Activated CD4-positive, alpha-beta T cell treated with anti-CD3 and anti-CD28 coated beads, Interleukin-2, Interleukin-4, amounts not matched to agents 100 ng/mL and 50 ng/mL, durations not matched to agents 16 hours and 8 hours (primary cell): ENCODE data around the gene LSMEM2.
"Not testable (repeated sequence)": the region's sequence is repeated elsewhere in the genome, so short reads cannot be mapped to it uniquely, and the experiment has no call there.

ENCODE experiments used
- DNase-seq: peaks from one replicate; pipeline ENCODE4 v3.0.0-alpha.2; 2020; ENCODE audit warnings: low spot score

LSMEM2 gene

DNA sequence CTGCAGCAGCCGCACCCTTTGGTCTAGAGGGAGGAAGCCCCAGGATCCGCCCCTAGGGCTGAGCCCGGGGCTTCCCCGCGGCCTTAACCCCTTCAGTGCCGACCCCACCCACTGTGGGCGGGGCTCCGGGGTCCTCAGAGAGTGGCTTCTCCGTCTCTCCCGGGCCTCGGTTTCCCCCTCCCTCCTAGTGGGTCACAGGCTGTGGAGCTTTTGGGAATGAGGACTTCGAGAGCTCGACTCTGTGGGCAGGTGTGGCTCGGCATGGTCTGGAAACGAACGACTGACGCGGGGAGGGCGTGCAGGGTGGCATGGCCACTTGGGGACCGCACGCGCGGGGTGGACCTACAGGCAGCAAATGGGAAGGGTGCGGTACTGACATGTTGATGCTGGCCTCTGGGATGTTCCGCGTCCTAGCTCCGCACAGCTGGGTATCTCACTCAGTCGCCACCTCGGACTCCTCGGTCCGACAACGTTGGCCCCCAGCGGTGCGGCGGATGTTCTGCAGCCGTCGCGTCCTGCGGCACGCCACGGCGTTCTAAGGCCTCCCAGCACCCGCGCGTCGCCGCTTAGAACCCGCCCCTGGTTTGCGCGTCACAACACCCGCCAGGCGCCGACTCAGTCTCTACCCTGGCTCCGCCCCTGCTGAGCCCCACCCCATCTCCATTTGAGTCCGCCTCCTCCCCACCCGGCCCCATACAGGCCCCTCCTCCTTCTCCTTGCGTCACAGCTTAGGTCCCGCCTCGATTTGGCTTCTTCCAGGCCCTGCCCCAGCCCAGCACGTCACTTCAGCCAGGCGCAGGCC lies 20.1 kb downstream of the LSMEM2 start, which contains the start of the genes HYAL3 and NAA80:
Gene HYAL3 (minus strand): TSS at position 570 of the 802 bp plus-strand sequence. CDS start 3,803 bp downstream, outside the sequence.
Gene NAA80 (minus strand): TSS at position 570 of the 802 bp plus-strand sequence. CDS start 1,942 bp downstream, outside the sequence.
- peak; percentile 100 for DNase-seq

DNA sequence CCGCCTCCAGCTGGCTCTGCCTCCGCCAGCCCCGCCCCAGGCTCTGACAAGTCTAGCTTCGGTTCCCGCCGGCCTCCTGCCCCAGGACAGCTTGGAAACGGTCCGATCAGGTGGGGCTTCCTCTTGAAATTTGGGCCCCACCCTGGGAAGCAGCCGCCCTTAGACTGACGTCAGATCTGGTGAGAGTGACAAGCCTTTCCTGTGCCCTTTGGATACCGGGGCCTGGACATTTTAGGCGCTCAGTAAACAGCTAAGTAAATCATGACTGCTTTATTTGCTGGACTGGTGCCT lies 20.7 kb downstream of the LSMEM2 start:
- DNase-seq: no peak

DNA sequence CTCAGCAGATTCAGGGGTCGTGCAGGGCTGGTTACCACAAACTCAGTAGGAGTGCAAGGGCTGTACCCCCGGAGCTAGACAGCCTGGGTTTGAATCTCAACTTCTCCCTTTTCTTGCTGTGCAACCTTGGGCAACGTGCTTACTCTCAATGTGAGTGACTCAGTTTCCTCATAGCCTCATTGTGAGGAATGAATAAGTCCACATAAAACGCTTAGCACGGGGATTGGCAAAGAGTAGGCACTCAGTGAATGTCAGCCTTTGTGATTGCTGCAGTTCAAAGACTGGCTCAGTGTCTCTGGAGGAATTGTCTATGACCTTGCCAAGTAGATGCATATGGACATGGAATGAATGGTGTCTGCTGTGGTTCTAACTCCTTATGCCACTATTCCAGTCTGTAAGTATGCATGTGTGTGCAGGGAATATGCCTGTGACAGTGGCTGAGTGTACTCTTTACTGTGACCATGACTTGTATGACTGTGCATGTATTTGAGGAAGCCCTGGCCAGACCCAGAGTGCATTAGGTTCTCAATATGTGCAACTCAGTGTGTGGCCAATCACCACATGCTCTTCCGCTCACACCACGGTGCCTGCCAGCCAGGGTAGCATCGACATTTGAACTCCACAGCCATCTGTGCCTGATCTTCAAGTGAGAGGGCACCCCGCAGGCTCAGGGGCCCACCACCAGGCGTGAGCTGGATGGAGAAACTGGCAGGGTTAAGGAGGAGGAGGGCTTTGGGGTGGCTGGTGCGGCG lies 21.2 kb downstream of the LSMEM2 start:
- peak; percentile 30 for DNase-seq

DNA sequence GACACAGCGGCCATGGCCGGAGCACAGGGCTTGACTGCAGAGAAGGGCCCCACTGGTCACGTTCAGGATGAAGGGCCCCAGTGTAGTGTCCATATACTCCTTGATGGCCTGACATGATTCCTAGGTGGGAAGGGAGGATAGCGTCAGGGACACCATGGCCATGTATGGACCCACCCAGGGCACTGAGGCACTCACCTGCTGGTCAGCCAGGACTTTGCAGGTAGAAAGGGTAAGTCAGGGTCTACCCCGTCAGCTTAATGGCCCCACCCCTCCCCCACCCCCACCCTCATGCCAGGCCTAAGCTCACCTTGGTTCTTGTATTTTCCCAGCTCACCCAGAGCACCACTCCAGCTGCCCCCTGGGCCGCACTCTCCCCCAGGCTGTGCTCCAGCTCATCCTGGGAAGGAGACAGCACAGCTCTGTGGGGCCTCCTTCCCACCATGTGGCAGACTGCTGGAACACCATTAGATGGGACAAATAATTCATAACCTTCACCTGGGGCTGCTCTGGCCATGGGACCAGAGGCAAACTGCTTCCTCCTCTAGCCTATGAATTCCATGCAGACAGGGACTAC lies 21.9 kb downstream of the LSMEM2 start:
- DNase-seq: no peak

DNA sequence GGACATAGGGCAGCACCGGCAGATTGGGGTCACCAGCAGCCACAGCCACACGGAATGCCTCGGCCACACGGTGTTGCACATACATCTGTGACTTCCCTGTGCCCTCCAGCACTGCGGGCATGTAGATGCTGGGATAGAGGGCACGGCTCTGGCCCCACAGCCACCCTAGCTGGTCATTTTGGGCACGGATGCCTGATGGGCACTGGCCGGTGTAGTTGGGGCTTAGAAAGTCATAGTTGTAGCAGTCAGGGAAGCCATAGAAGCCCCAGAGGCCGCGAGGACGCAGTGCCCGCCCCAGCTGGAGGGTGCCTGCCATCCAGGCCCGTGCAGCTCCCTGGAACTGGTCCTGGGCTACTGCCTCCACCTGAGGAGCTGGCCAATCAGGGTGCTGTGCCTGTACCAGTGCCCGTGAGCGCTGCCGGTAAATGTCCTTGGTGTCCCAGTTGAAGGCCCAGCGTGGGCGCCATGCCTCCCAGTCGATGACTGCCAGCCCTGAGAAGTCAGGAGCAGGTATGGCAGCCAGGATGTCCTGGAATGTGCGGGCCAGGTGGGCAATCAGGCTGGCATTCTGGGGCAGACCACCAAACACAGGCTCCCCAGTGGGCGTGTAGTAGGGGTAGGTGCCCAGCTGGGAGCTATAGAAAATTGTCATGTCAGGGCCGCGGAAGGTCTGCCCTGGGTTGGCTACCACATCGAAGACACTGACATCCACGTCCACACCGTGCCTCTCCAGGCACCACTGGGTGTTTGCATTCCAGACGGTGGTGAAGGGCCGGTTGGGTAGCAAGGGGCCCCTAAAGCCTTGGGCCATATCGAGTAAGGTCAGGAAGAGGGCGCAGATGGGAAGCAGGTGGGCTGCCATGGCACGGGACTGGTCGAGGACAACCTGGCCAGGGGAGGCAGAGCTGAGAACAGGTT lies 23.5 kb downstream of the LSMEM2 start:
- DNase-seq: no peak

DNA sequence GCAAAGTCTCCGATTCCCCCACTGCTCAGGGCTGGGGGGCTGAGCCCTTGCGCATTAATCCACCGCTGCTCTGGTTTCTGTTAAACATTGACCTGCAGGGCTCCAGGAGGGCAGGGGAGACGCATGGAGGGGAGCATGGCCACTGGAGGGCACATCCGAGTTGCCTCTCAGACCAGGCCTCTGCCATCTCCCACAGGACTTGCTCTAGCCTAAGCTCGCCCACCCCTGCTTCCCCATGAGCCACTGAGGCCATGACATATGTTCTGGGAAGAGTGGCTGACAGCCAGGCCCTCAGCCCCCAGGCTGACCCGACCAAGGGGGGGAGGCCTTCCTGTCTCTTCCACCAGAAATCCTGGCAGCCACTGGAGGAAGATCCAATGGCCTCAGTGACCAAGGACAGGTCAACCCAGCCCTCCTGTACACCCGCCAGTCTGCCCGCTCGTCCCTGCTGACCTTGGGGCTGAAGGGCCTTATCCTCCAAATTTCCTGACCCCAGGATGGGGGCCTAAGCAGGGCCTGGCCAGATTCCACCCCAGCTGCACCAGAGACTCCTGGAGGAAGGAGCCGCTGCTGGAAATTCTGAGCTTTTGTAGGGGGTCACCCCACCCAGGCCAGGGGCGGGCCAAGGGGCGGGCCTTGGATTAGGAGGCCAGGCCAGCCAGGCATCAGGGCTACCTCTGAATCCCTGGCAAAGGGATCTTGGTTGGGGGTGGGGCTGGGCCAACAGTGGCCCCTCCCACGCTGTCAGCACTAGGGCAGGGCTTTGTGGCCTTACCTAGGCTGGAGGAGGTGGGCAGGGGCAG lies 24.3 kb downstream of the LSMEM2 start, which contains the start of gene HYAL1:
Gene HYAL1 (minus strand): TSS at position 562 of the 803 bp plus-strand sequence. CDS start 618 bp downstream, outside the sequence.
- DNase-seq: no peak

DNA sequence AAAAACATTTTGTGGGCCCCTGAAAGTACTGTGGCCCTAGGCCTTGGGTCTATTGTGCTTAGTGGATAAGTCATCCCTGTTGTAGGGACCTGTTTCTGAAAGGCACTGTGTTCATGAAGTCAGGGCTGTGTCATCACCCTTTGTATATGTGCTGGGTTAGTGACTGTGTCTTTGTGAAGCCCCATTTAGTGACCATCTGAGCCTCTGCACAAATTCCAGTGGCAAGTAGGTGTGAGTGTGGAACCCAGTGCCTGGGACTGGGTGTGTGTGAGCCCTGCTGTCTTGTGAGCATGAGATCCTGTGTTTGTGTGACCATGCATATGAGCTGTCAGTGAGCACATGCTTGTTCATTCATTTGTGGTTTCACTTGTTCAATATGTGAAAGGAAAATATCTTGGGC lies 25.7 kb downstream of the LSMEM2 start:
- no peak for DNase-seq

DNA sequence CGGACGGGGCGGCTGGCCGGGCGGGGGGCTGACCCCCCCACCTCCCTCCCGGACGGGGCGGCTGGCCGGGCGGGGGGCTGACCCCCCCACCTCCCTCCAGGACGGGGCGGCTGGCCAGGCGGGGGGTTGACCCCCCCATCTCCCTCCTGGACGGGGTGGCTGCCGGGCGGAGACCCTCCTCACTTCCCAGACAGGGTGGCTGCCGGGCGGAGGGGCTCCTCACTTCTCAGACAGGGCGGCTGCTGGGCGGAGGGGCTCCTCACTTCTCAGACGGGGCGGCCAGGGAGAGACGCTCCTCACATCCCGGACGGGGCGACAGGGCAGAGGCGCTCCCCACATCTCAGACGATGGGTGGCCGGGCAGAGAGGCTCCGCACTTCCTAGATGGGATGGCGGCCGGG lies 33.2 kb downstream of the LSMEM2 start:
- DNase-seq: not testable (repeated sequence)

DNA sequence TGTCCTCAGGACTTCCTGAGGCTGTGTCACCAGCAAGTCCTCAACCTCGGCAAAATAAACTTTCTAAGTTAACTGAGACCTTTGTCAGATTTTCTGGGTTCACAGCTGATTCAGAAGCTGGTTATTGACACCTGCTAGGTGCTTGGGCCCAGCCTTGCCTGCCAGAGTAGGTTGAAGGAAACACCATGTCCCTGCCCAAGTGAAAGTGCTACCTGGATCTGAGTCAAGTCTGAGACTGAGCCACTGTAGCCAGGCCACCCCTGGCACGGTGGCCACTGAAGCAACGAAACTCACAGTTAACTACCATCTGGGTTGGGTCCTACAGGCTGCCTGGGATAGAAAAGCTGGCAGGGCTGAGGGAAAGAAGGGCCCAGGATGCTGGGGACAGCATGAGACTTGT lies 35.5 kb downstream of the LSMEM2 start:
- no peak for DNase-seq

DNA sequence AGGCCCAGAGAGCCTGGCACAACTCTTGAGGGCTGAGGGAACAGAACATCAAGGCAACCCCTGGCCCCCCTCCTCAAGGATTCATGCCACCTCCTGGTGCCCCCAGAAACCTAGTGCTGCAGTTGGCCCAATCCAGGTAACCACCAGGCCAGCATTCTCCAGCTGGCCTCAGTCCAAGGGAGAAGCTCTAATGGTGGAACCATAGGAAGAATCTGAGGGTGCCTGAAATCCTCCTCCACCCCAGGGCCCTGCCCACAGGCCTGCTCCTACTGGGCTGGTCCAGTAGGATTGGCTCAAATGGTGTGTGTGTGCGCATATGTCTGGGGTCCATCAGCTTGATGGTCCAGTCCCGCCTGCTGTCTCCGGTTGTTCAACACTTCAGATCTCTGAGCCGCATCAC lies 35.9 kb downstream of the LSMEM2 start:
- no peak for DNase-seq

DNA sequence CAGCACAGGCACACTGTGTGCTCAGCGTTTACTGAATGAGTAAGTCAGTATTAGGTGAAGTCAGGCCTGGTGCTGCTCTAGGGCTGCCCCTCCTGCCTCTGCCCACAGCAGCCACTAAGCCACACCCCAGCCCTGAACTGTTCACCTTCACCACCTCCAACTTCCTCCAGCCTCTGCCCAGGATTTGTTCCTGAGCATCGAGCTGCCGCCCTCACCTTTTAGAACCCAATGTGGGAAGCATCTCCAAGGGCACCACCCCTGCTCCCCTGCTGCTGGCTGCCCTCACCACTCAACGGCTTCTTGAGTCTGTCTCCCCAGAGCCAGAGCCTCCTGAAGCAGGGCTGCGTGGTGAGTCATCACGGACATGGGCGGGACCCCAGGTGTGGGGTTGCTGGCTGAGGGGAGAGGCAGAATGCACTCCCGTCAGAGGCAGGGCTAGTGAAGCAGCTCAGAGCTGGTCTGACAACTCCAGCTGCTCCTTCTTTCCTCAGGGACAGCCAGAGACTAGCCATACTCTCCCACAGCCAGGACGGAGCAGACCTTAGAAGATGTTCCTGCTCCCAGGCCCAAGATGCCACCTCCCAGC lies 37.9 kb downstream of the LSMEM2 start:
- DNase-seq: peak; percentile 61

DNA sequence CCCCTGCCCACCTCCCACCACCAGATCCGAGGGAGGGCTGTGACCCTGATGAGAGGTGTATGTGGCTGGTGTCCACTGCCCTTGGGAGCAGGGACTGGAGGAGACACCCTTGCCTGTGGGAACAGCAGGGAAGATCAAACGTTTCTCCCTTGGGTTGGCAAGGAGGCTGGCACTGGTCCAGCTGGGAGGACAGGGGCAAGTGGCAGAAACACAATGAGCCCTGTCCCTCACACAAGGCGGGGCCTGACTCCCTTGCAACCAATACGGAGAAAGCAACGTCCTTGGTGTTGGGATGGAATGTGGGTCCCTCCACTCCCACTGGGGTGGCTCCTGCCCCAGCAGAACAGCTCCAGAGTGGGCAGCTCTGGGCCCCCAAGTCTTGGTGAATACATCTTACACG lies 38.4 kb downstream of the LSMEM2 start:
- no peak for DNase-seq

DNA sequence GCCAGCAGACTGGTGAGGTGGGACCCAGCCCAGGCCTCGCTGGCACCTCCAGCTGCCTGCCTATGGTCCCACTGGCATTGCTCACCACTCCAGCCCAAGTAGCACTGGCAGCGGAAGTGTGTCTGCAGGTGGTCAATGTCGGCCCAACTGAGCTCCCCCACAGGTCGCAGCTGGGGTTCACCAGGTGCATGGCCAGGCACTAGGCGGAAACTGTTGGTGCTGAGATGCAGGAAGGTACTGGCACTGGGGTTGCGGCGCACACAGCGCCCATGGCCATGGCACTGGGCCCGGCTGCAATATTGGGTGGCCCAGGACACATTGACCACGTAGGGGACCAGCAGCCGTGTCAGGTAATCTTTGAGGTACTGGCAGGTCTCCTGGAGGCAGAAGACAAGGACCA lies 39.3 kb downstream of the LSMEM2 start:
- no peak for DNase-seq

DNA sequence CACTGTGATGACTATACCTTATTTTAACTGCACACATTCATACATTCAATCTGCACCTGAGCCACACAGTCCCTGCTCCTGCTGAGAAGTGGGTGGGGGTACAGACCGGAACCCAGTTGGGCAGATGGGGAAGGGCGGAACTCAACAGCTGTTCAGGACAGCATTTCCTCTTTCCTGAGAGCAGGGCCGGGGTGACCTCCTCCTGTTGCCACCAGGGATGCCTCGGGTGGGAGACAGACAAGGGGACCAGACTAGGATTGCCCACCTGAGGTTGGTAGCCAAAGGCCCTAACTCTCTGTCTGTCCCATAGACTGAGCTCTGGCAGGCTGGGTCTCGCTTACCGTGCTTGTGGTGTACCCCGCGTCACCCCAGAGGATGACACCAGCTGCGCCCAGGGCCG lies 39.7 kb downstream of the LSMEM2 start:
- DNase-seq: no peak

DNA sequence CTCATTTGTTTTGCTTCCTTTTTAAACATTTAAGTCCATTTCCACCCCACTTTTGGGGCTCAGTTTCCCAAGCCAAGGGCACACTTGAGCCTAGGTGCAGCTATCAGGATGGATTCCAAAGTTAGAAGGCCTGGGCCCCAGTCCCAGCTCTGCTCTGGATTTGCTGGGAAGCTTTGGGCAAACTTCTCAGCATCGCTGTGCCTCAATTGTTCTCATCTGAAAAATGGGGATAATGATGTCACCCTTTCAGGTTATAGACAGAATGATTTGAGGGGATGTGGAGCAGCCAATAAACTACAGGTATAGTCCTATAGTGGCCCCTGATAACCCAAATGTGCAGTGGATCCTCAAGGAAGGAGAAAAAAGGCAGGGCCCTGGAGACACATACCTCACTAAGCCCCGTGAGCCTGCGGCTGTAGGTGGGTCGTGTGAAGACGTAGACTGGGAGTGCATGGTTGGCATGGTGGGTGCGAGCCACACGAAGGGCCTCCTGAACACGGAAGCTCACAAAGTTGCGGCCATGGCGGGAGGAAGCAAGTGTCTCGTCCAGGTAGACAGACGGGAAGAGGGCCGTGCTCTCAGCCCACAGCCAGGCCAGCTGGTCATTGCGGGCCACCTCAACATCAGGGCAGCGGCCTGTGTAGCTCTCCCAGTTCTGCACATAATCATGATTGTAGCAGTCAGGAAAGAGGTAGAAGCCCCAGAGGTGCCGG lies 40.5 kb downstream of the LSMEM2 start:
- no peak for DNase-seq

DNA sequence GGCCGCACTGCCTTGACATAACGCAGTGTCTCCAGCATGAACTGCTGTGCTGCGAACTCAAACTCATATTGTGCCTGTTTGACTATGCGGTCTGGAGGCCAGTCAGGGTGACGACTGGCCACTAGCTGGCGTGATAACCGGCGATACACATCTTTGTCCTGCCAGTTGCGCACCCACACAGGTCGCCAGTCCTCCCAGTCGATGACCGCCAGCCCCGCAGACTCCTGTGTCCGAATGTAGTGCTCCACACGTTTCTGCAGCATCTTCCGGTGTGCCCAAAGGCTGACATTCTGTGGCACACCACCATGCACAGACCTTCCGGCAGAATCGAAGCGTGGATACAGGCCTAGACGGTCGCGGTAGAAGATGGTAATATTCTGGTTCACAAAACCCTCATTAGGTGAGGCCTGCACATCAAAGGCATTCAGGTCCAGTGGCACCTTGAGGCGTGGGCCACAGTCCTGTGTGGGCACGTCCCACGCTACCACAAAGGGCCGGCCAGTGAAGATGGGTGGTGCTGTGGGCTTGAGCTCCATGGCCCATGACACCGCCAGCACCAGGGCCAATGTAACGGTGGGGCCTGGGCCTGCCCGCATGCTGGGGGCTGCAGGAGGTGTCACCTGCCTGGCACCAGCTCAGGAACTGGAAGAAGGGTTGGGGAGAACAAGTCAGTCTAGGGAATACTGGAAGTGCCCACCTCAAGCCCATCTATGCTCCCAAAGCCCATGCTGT lies 41.2 kb downstream of the LSMEM2 start:
- no peak for DNase-seq

DNA sequence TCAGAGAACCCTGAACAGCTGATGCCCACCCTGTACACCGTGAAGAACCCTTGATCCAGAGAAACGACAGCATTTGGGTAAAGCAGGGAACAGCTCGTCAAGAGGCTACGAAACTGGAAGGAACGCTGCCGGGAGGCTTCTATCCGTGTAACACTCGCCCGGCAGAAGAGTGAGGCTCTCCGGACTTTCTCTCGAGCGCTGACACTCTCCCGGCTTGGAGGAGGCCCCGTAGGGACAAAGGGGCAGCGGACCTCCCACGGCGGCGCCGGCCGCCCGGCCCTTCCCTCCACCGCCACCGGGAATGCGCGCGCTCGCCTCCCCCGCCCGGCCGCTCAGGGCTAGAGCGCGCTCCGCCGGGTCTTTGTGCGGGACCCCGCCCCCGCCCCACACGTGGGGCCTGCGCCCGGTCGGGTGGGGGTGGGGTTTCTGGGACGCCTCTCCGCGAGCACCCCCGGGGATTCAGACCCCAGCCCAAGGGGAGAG lies 42.0 kb downstream of the LSMEM2 start:
- peak; percentile 55 for DNase-seq

DNA sequence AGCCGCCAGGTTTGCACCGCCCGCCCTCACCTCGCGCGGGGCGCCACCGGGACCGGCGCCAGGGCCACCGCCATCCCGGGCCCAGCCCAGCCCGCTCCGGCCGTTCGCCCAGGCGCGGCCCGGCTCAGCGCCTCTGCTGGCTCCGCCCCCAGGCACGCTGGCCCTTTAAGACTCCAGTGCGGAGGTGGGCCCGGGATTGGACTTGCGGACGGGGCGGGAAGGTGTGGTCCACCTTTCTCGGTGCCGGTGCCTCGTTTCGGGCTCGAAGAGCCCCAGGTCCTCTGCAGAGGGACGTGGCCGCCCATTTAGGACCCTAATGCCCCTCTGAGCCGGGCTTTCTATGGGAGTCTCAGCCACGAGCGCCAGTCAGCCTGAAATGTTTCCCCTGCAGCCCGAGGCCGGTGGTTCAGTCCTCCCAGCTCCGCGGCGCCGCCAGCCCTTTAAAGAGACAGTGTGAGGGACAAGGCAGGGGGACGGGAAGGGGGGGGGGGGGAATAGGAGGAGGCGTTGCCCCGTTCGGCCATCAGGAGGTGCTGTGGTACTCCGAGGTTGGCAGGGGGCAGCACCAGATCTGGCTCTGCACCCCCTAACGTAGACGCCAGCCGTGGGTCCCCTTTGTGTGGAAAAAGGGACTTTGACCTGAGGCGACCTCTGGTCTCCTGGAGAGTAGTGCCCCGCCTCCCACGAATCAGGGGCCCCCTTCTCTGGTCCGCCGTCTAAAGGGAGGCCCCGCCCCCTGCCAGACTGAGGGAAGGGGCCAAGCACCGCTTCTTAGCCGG lies 42.6 kb downstream of the LSMEM2 start:
- peak; percentile 84 for DNase-seq

DNA sequence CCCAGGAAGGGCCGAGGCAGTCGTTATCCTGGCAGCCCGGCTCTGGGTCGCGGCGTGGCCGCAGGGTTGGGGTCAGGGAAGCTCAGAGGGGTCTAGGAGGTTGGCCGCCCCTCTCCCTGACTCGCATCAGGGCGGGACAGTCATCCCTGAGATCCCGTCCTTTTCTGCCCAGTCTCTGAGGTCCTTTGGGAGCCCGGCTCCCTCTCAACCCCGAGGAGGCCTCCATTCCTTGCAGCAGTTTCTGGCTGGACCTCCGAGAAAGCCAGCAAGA lies 43.2 kb downstream of the LSMEM2 start:
- DNase-seq: no peak
